Kidney (tissue), 14 donors: Measurements from ENCODE around the gene PLCB4. TPM values are rescaled to one million over a fixed set of nuclear protein-coding genes. Genes with fewer than 3 reads are reported as not detected.

ENCODE experiments used
- DNase-seq, 5 donors: peaks; one replicate each; pipeline ENCODE4 v3.0.0-alpha.2; 2013 to 2020
- FAIRE-seq: peaks from 2 replicates; lab custom pipeline; 2012; peaks lifted over from hg19 to GRCh38; lab: Jason Lieb, UNC
- H3K27ac ChIP-seq, 2 donors: one replicate each; pipeline ENCODE4 v1.7.0; 2013; ENCODE audit warnings: low read depth in 2 of 2, low read length in 2 of 2, inconsistent platforms in 1 of 2
- H3K27me3 ChIP-seq: one replicate; pipeline ENCODE4 v1.7.1; 2013; ENCODE audit warnings: low read length, inconsistent platforms; ENCODE audit not compliant: control insufficient read depth, insufficient read depth
- H3K36me3 ChIP-seq, 3 donors: one replicate each; pipeline versions ENCODE4 v1.7.0 to v1.7.1; 2013; ENCODE audit warnings: low read length in 3 of 3, control low read depth in 1 of 3, inconsistent platforms in 1 of 3; ENCODE audit not compliant: insufficient read depth in 3 of 3, control insufficient read depth in 2 of 3
- H3K4me1 ChIP-seq, 3 donors: one replicate each; pipeline versions ENCODE4 v1.7.0 to v1.7.1; 2013; ENCODE audit warnings: low read length in 3 of 3, inconsistent platforms in 1 of 3, low read depth in 1 of 3; ENCODE audit not compliant: control insufficient read depth in 2 of 3, insufficient read depth in 2 of 3
- H3K4me3 ChIP-seq, 3 donors: one replicate each; pipeline versions ENCODE4 v1.7.0 to v1.8.1; 2013; ENCODE audit warnings: low read length in 3 of 3, control low read depth in 1 of 3, inconsistent platforms in 1 of 3
- H3K9ac ChIP-seq, 3 donors: one replicate each; pipeline versions ENCODE4 v1.7.0 to v1.7.1; 2013; ENCODE audit warnings: low read length in 3 of 3, control low read depth in 1 of 3, inconsistent platforms in 1 of 3
- H3K9me3 ChIP-seq, 3 donors: one replicate each; pipeline versions ENCODE4 v1.7.0 to v1.7.1; 2013; ENCODE audit warnings: low read length in 3 of 3, control low read depth in 1 of 3, inconsistent platforms in 1 of 3; ENCODE audit not compliant: control insufficient read depth in 2 of 3, insufficient read depth in 1 of 3
- intact Hi-C: fragments of 100-400 bp; cut with DNase I; formaldehyde crosslinking; loops from one replicate; pipeline ENCODE4 v1.11.1; 2022
- polyA plus RNA-seq: library from polyadenylated mRNA; stranded (reverse); fragments of 350-450 nt; fragmentation: Illumina TruSeq; extraction: RNeasy Lipid Tissue Mini Kit (QIAGEN cat#74804); gene quantifications from one replicate; pipeline ENCODE4 v1.2.3, GENCODE V29; 2014; ENCODE audit warnings: low read depth, low replicate concordance; ENCODE audit not compliant: insufficient read depth
- total RNA-seq: library from RNA; stranded (reverse); fragmentation: NEBNext Ultra II Directional; extraction: Animal tissue kit (Norgen Biotek cat#: 25700); gene quantifications from one replicate; pipeline ENCODE4 v1.2.1, GENCODE V29; 2021
- TF ChIP-seq, protein P1 (sequence below): IDR thresholded peaks from 3 replicates; pipeline ENCODE4 v1.5.1; 2012; ENCODE audit warnings: mild to moderate bottlenecking, moderate library complexity, borderline replicate concordance; ENCODE audit not compliant: insufficient read depth; ENCODE audit errors: extremely low read depth
- donor health status: control.
- donor health status: control.
- donor health status: control.
- donor health status: control.
- donor health status: control.
- donor health status: DM: yes; HTN: yes; CAD: no.
- donor health status: Normal renal cell carcinoma (clear cell type).

PLCB4 gene
- total and polyA plus RNA-seq, 2 donors from 2014 or later: 2.8 to 17.7 TPM

DNA sequence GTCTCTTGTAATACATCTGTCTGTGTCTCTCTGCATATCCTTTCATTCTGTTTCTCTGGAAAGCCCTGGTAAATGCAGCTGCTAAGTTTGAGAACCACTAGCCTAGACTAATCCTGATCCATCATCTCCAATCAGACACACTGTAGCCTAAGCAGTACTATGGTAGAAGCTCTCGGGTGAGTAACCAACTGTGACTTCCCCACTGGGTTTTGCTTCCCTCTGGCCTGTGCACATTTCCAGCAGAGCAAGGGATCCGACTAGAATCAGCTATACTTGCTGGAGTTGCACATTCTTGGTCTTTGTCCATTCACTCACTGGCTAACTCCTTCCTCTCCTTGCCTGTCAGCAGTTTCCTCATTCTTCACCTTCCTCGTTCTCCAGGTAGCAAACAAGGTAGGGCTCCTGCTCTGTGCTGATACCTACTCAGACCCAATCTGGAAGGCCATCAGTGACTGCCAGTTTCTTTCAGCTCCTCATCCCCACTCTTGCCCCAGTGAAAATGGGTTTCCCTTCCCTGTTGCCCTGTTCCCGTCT is 184.2 kb downstream of the PLCB4 start:
- Histone ChIP-seq H3K9ac (no peak overlapping the region), H3K4me3 (no peak overlapping the region), H3K4me1 (peaks cover 0 to 2% (median 0%) of the 10 kb centered on the region in 3 donors), H3K9me3 (no peaks in the 10 kb centered on the region), H3K27ac (no peak overlapping the region), H3K36me3 (no peaks in the 10 kb centered on the region), H3K27me3 (no peaks in the 10 kb centered on the region)
- FAIRE-seq (no peak), DNase-seq (no peak)
- TF ChIP-seq, protein P1, sequence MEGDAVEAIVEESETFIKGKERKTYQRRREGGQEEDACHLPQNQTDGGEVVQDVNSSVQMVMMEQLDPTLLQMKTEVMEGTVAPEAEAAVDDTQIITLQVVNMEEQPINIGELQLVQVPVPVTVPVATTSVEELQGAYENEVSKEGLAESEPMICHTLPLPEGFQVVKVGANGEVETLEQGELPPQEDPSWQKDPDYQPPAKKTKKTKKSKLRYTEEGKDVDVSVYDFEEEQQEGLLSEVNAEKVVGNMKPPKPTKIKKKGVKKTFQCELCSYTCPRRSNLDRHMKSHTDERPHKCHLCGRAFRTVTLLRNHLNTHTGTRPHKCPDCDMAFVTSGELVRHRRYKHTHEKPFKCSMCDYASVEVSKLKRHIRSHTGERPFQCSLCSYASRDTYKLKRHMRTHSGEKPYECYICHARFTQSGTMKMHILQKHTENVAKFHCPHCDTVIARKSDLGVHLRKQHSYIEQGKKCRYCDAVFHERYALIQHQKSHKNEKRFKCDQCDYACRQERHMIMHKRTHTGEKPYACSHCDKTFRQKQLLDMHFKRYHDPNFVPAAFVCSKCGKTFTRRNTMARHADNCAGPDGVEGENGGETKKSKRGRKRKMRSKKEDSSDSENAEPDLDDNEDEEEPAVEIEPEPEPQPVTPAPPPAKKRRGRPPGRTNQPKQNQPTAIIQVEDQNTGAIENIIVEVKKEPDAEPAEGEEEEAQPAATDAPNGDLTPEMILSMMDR: no peak
- intact Hi-C loops: no loop called here

DNA sequence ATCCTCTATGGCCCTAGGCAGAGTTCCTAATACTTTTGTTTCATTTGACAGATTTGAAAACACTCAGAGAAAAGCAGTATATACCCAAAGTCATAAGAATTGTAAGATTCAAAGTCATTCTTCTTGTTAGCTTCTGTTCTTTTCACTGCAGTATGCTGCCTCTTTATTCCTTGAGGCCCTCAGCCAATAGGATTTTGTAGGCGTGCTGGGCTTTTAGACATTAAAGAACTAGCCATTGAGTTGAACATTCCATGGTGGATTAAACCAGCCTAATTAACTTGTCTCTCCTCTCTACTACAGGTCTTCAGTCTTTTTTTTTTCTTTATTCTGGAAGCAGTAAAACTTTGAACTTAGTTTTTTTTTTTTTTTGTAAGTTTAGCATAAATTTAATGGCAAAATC is 186.3 kb downstream of the PLCB4 start:
- peaks cover 0 to 2% (median 0%) of the 10 kb centered on the region in 3 donors for H3K4me1 ChIP-seq
- intact Hi-C loops: no loop called here

DNA sequence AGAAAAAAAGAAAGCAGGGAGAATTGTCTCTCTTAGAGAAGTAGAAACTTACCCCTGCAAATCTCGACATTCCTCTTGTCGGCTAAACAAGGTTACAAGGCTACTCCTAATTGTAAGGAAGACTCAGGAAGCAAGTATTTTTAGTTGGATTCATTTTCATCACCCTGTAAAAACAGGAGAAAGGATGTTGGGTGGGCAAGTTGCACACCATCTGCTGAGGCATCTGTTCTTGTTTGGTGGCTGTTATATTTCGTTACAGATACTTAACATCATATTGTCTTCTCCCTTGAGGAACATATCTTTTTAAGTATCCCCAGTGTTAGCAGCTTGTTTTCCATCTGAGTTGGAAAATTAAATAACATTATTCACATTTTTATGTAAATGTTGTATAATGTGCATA is 187.5 kb downstream of the PLCB4 start:
- no peak for DNase-seq

More for the DNA sequence above, 186.3 kb downstream of the PLCB4 start:
- FAIRE-seq (no peak), DNase-seq (no peak)
- Histone ChIP-seq H3K27ac (no peak overlapping the region), H3K27me3 (no peaks in the 10 kb centered on the region), H3K4me3 (no peak overlapping the region), H3K36me3 (no peaks in the 10 kb centered on the region), H3K9ac (no peak overlapping the region), H3K9me3 (no peaks in the 10 kb centered on the region)
- TF ChIP-seq, protein P1: no peak

More for the DNA sequence above, 187.5 kb downstream of the PLCB4 start:
- Histone ChIP-seq H3K9me3 (no peaks in the 10 kb centered on the region), H3K4me1 (peaks cover 0 to 2% (median 0%) of the 10 kb centered on the region in 3 donors), H3K27ac (no peak overlapping the region), H3K4me3 (no peak overlapping the region), H3K9ac (no peak overlapping the region), H3K27me3 (no peaks in the 10 kb centered on the region), H3K36me3 (no peaks in the 10 kb centered on the region)
- intact Hi-C loops: no loop called here
- no peak for FAIRE-seq
- TF ChIP-seq, protein P1: no peak
